Measurements from ENCODE around the gene PCSK5. TPM values are rescaled to one million over a fixed set of nuclear protein-coding genes. Genes with fewer than 3 reads are reported as not detected.

The PCSK5 gene
- total and polyA plus RNA-seq, 2 of the 8 experiments (the other 6 are each of a cell fraction or from before 2014, with no cell fraction given) = 5.5 to 10.7 TPM

DNA sequence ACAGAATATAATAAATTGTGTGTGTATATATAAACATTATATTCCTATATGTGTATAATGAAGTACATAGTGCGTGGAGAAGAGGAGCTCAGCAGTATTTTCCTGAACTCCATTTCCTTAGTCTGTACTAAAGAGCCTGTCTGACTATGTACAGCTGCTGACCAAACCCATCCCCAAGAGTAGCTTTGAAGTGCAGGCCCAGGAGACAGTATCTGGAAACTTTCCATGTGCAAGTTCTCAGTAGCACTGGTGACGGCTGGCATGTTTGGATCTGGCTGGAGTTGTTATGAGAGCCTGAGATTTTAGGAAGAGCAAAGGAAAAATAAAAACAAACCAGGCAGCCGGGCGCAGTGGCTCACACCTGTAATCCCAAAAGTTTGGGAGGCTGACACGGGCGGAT is 259.5 kb downstream of the PCSK5 start (continued):
- TF ChIP-seq TAF7 (optimal IDR thresholded peaks at IDR 0.05; ENCODE audit: borderline replicate concordance, low read depth, low read length) (no peak), RXRA (IDR thresholded peaks at IDR 0.05; ENCODE audit: insufficient read depth, low read depth, low read length) (no peak)
